Stimulated activated CD8-positive, alpha-beta memory T cell treated with anti-CD3 and anti-CD28 coated beads, Interleukin-7, amount 100 ng/mL, for 24 hours (primary cell): ENCODE results near the gene TBX15.
"Not testable (repeated sequence)": the region's sequence is repeated elsewhere in the genome, so short reads cannot be mapped to it uniquely, and the experiment has no call there.

Experiments used
- DNase-seq: peaks from one replicate; pipeline ENCODE4 v3.0.0-alpha.2; 2020; ENCODE audit warnings: low read depth

The TBX15 gene

GRCh38 chr1:118926261-118926660 lies 61.9 kb downstream of the TBX15 start:
- DNase-seq: no peak

GRCh38 chr1:118925651-118926050 lies 62.5 kb downstream of the TBX15 start:
- DNase-seq: no peak

GRCh38 chr1:118923319-118923718 lies 64.8 kb downstream of the TBX15 start:
- no peak for DNase-seq

GRCh38 chr1:118921994-118922393 lies 66.1 kb downstream of the TBX15 start:
- DNase-seq: no peak

GRCh38 chr1:118920124-118920717 lies 67.9 kb downstream of the TBX15 start:
- no peak for DNase-seq

- DNase-seq: no peak
Observed at GRCh38 chr1:118918940-118919259, 69.2 kb downstream of the TBX15 start.

- DNase-seq: no peak
Observed at GRCh38 chr1:118918230-118918939, 69.8 kb downstream of the TBX15 start.

GRCh38 chr1:118916346-118916745 lies 71.8 kb downstream of the TBX15 start:
- not testable (repeated sequence) for DNase-seq

GRCh38 chr1:118914379-118915161 lies 73.6 kb downstream of the TBX15 start:
- no peak for DNase-seq

- DNase-seq: no peak
Observed at GRCh38 chr1:118913818-118914217, 74.3 kb downstream of the TBX15 start.

- DNase-seq: no peak
Observed at GRCh38 chr1:118912574-118912973, 75.6 kb downstream of the TBX15 start.

- DNase-seq: no peak
Observed at GRCh38 chr1:118911571-118911970, 76.6 kb downstream of the TBX15 start.

GRCh38 chr1:118907466-118907865 lies 80.7 kb downstream of the TBX15 start:
- no peak for DNase-seq

GRCh38 chr1:118905671-118906070 lies 82.5 kb downstream of the TBX15 start:
- no peak for DNase-seq

- DNase-seq: no peak
Observed at GRCh38 chr1:118905196-118905595, 82.9 kb downstream of the TBX15 start.

- DNase-seq: no peak
Observed at GRCh38 chr1:118902711-118903191, 85.4 kb downstream of the TBX15 start.

GRCh38 chr1:118902299-118902698 lies 85.8 kb downstream of the TBX15 start:
- no peak for DNase-seq

GRCh38 chr1:118900643-118901440 lies 87.3 kb downstream of the TBX15 start:
- no peak for DNase-seq

- DNase-seq: no peak
Observed at GRCh38 chr1:118899340-118899739, 88.8 kb downstream of the TBX15 start.

GRCh38 chr1:118898712-118899111 lies 89.4 kb downstream of the TBX15 start:
- no peak for DNase-seq

GRCh38 chr1:118896416-118896815 lies 91.7 kb downstream of the TBX15 start:
- no peak for DNase-seq

GRCh38 chr1:118894836-118895235 lies 93.3 kb downstream of the TBX15 start:
- no peak for DNase-seq
